ENCODE results near the gene TMPRSS15.

The TMPRSS15 gene

DNA sequence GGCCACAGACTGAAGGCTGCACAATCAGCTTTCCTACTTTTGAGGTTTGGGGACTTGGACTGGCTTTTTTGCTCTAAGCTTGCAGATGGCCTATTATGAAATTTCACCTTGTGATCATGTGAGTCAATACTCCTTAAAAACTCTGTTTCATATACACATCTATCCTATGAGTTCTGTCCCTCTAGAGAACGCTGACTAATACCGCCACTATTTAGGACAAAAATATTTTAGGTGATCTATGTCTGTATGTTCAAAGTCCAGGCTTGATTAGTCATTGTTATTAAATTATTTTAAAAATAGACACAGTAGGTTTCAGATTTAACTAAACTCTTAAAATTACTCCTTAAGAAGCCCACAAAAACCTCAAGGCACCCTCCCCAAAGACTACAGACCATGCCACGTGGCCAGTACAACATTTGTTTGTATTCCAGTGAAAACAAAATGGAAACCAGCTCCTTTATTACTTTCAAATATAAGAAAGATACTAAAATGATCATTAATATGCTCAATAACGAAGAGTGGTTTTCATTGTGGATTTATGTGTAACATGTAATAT lies 63.1 kb downstream of the TMPRSS15 start:
- no peaks in the 10 kb centered on the region for H3K27me3 ChIP-seq (ENCODE audit: control insufficient read depth, insufficient read depth, low read length)
- no peaks in the 10 kb centered on the region for H3K36me3 ChIP-seq (ENCODE audit: control insufficient read depth, insufficient read depth, low read length)
- H3K9me3 ChIP-seq (ENCODE audit: control insufficient read depth, insufficient read depth, low read length): no peaks in the 10 kb centered on the region
- H3K4me1 ChIP-seq (ENCODE audit: control insufficient read depth, insufficient read depth, low read length): no peaks in the 10 kb centered on the region
- H3K9ac ChIP-seq (ENCODE audit: low read depth, low read length): no peak overlapping the region
- H3K4me3 ChIP-seq (ENCODE audit: low read depth, low read length): no peak overlapping the region

DNA sequence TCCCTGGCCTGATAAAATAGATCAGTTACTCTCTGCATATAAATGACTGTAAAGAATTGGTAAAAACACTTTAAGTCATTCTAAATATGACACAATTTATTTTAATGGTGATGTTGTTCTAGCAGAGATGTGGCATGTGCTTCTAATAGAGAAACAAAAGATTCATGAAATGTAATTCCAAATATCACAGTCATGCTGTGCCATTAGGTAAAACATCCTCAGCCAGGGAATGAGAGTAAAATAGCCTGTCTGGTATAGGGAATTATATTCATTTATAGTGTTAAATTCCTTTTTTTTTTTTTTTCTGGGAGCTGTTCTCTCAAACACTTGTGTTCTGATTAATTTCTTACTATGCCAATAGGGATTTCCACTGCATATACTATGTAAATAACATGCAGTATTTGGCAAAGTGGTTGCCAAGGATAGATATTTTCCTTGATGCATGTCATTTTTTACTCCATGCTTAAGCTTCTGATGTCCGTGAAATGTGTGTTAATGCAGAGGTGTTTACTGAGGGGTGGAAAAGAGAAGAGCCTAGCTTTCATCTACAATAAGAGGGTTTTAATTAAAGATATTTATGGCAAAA lies 67.8 kb downstream of the TMPRSS15 start:
- H3K9ac ChIP-seq (ENCODE audit: low read depth, low read length): no peak overlapping the region
- H3K36me3 ChIP-seq (ENCODE audit: control insufficient read depth, insufficient read depth, low read length): no peaks in the 10 kb centered on the region
- H3K4me3 ChIP-seq (ENCODE audit: low read depth, low read length): no peak overlapping the region
- H3K27me3 ChIP-seq (ENCODE audit: control insufficient read depth, insufficient read depth, low read length): no peaks in the 10 kb centered on the region
- H3K4me1 ChIP-seq (ENCODE audit: control insufficient read depth, insufficient read depth, low read length): no peaks in the 10 kb centered on the region
- no peaks in the 10 kb centered on the region for H3K9me3 ChIP-seq (ENCODE audit: control insufficient read depth, insufficient read depth, low read length)

DNA sequence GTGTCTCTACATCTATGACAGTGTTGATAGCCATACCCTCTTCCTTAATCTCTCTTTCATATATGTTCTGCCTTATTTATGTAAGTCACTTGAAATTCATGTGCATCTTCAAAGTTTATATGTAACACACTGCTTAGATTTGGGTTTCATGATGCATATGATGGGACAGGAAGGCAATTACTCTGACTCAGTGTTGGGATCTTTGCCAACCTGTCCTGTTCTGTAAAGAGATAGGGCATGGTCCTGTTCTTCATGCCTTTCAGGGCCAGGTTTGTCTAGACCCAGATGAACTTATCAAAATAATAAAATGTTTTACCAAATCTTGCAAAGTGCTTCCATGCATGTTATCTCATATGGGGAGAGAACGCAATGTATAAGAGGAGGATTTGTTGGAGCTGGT lies 69.5 kb downstream of the TMPRSS15 start:
- Histone ChIP-seq H3K9ac (ENCODE audit: low read depth, low read length) (no peak overlapping the region), H3K4me3 (ENCODE audit: low read depth, low read length) (no peak overlapping the region), H3K36me3 (ENCODE audit: control insufficient read depth, insufficient read depth, low read length) (no peaks in the 10 kb centered on the region), H3K9me3 (ENCODE audit: control insufficient read depth, insufficient read depth, low read length) (no peaks in the 10 kb centered on the region), H3K4me1 (ENCODE audit: control insufficient read depth, insufficient read depth, low read length) (no peaks in the 10 kb centered on the region), H3K27me3 (ENCODE audit: control insufficient read depth, insufficient read depth, low read length) (no peaks in the 10 kb centered on the region)

DNA sequence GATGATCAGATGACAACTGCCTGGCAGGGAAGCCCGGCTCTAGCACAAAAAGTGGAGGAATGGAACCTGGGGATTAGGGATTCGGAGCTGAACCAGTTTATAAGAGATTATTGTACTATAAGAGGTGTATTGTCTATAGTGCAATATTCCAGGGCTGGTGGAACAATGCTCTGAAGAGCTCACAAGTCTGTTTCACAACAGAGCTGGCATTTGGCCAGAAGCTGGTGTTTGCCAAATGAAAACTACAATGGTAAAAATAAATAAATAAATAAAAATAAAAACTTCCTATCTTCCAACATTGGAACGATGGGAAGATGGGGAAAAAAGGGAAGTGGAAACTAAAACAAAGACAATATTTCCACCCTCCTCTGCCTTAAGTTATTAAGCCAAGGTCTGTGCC lies 85.4 kb downstream of the TMPRSS15 start:
- Histone ChIP-seq H3K4me3 (ENCODE audit: low read depth, low read length) (no peak overlapping the region), H3K27me3 (ENCODE audit: control insufficient read depth, insufficient read depth, low read length) (no peaks in the 10 kb centered on the region), H3K4me1 (ENCODE audit: control insufficient read depth, insufficient read depth, low read length) (no peaks in the 10 kb centered on the region), H3K9me3 (ENCODE audit: control insufficient read depth, insufficient read depth, low read length) (no peaks in the 10 kb centered on the region), H3K36me3 (ENCODE audit: control insufficient read depth, insufficient read depth, low read length) (no peaks in the 10 kb centered on the region), H3K9ac (ENCODE audit: low read depth, low read length) (no peak overlapping the region)

DNA sequence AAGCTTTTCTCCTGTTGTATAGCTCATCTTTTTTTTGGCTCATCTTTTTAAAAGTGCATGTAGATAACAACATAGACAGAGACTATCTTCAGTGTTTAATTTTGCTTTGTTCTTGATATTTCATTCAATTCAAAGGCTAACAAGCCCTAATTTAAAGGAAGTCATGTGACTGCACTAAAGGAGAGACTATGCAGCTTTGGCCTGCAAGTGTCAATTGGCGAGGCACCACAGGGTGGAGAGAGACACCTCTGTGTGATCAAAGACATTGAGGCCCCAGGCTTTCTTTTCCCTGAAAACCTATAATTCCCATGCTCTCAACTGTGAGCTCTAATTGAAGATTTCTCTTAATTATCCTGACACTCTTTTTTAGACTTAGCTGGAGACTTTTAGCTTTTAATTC lies 105.4 kb downstream of the TMPRSS15 start:
- H3K36me3 ChIP-seq (ENCODE audit: control insufficient read depth, insufficient read depth, low read length): no peaks in the 10 kb centered on the region
- no peaks in the 10 kb centered on the region for H3K9me3 ChIP-seq (ENCODE audit: control insufficient read depth, insufficient read depth, low read length)
- H3K9ac ChIP-seq (ENCODE audit: low read depth, low read length): no peak overlapping the region
- H3K27me3 ChIP-seq (ENCODE audit: control insufficient read depth, insufficient read depth, low read length): no peaks in the 10 kb centered on the region
- H3K4me1 ChIP-seq (ENCODE audit: control insufficient read depth, insufficient read depth, low read length): no peaks in the 10 kb centered on the region
- H3K4me3 ChIP-seq (ENCODE audit: low read depth, low read length): no peak overlapping the region

DNA sequence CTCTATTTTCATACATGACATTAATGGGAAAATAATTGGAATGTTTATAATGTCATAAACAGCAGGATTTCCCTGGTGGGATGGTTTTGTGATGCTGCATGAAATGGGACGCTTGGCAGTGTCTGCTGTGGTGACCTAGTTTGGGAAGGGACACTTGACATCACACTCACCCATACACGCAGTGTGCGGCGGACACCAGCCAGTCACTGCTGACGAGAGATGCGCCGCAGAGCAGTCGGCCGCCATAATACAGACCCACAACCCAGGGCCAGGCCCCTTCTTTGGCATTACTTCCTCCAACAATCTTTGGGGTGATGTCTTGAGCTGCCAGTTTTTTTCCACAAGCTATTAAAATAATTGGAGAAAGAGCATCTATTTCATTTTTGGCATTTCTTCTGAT lies 109.5 kb downstream of the TMPRSS15 start:
- H3K9ac ChIP-seq (ENCODE audit: low read depth, low read length): no peak overlapping the region
- H3K9me3 ChIP-seq (ENCODE audit: control insufficient read depth, insufficient read depth, low read length): no peaks in the 10 kb centered on the region
- H3K4me3 ChIP-seq (ENCODE audit: low read depth, low read length): no peak overlapping the region
- no peaks in the 10 kb centered on the region for H3K27me3 ChIP-seq (ENCODE audit: control insufficient read depth, insufficient read depth, low read length)
- H3K36me3 ChIP-seq (ENCODE audit: control insufficient read depth, insufficient read depth, low read length): no peaks in the 10 kb centered on the region
- no peaks in the 10 kb centered on the region for H3K4me1 ChIP-seq (ENCODE audit: control insufficient read depth, insufficient read depth, low read length)

DNA sequence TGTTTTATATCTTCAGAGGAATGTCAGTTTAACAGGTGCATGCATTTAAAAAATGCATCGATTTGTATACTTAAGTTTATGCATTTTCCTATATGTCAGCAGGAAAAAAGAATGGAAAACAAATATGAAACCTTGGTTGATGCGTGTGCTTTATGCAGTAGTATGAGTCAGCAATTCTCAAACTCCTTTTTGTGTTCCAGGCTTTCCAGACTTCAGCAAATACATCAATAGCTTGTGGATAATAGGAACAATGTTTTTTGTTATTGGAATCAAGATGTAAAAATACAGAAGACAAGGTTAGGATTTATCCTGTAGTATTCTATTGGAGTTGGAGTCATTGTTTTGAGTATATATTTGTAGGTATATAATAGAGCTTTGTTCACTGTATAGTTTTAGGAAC lies 113.7 kb downstream of the TMPRSS15 start:
- H3K9me3 ChIP-seq (ENCODE audit: control insufficient read depth, insufficient read depth, low read length): no peaks in the 10 kb centered on the region
- H3K4me3 ChIP-seq (ENCODE audit: low read depth, low read length): no peak overlapping the region

DNA sequence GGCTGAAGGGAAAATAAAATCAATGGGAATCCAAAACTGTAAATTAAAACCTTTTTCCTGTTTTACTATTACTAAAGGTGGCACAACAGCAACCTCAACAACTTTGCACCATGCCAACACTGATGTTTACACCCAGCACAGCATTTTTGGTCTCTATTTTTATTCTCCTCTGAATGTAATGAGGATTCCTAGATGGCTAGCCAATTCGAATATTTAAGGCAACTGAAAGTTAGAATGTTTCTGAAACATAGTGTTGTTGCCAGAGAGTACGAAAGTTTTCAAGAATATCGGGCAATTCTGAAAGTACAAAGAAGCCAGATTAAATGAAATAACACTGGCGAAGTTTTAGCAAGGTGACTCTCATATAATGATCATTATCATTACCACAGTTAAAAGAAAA lies 118.2 kb downstream of the TMPRSS15 start:
- Histone ChIP-seq H3K27me3 (ENCODE audit: control insufficient read depth, insufficient read depth, low read length) (no peaks in the 10 kb centered on the region), H3K4me1 (ENCODE audit: control insufficient read depth, insufficient read depth, low read length) (no peaks in the 10 kb centered on the region), H3K36me3 (ENCODE audit: control insufficient read depth, insufficient read depth, low read length) (no peaks in the 10 kb centered on the region), H3K9ac (ENCODE audit: low read depth, low read length) (no peak overlapping the region), H3K4me3 (ENCODE audit: low read depth, low read length) (no peak overlapping the region), H3K9me3 (ENCODE audit: control insufficient read depth, insufficient read depth, low read length) (no peaks in the 10 kb centered on the region)

More for the DNA sequence above, 113.7 kb downstream of the TMPRSS15 start:
- no peaks in the 10 kb centered on the region for H3K36me3 ChIP-seq (ENCODE audit: control insufficient read depth, insufficient read depth, low read length)
- H3K27me3 ChIP-seq (ENCODE audit: control insufficient read depth, insufficient read depth, low read length): no peaks in the 10 kb centered on the region
- no peak overlapping the region for H3K9ac ChIP-seq (ENCODE audit: low read depth, low read length)
- H3K4me1 ChIP-seq (ENCODE audit: control insufficient read depth, insufficient read depth, low read length): no peaks in the 10 kb centered on the region

DNA sequence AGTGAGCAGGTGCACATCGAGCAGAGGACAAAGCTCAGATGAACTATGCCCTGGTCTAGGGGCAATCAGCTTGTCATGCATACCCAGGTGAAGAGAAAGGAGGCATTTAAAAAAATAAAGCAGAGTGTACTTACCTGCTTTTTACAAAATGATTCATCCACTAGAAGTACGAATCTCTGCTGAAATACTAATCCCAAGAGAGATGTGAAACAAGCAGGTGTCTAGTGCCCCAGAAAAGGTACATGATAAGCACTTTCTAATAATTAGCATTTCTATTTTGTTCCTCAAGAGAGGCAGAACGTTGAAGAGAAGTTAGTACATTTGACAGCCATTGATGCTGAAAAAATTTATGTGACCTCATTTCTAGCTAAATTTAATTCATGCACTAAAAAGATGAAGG lies 127.8 kb downstream of the TMPRSS15 start:
- Histone ChIP-seq H3K9me3 (ENCODE audit: control insufficient read depth, insufficient read depth, low read length) (no peaks in the 10 kb centered on the region), H3K4me1 (ENCODE audit: control insufficient read depth, insufficient read depth, low read length) (no peaks in the 10 kb centered on the region), H3K9ac (ENCODE audit: low read depth, low read length) (no peak overlapping the region), H3K36me3 (ENCODE audit: control insufficient read depth, insufficient read depth, low read length) (no peaks in the 10 kb centered on the region), H3K4me3 (ENCODE audit: low read depth, low read length) (no peak overlapping the region), H3K27me3 (ENCODE audit: control insufficient read depth, insufficient read depth, low read length) (no peaks in the 10 kb centered on the region)

DNA sequence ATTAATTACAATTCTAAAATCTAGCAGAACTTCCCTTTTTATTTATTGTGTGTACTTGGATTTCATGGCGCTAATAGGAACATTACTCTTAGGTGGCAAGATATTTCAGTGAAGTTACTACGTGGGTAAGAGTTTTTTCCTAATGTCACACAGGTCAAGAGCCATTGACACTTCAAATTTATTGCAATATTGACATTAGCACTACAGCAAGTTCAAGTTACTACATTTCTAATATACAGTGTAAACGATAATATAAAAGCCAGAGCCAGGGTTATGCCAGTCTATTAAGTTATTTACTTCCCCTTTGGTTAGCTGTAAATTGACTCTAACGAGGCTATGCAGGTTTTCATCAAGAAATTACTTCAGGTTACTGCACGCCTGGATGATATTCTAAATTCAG lies 129.2 kb downstream of the TMPRSS15 start:
- Histone ChIP-seq H3K4me1 (ENCODE audit: control insufficient read depth, insufficient read depth, low read length) (no peaks in the 10 kb centered on the region), H3K36me3 (ENCODE audit: control insufficient read depth, insufficient read depth, low read length) (no peaks in the 10 kb centered on the region), H3K4me3 (ENCODE audit: low read depth, low read length) (no peak overlapping the region), H3K27me3 (ENCODE audit: control insufficient read depth, insufficient read depth, low read length) (no peaks in the 10 kb centered on the region), H3K9ac (ENCODE audit: low read depth, low read length) (no peak overlapping the region), H3K9me3 (ENCODE audit: control insufficient read depth, insufficient read depth, low read length) (no peaks in the 10 kb centered on the region)

DNA sequence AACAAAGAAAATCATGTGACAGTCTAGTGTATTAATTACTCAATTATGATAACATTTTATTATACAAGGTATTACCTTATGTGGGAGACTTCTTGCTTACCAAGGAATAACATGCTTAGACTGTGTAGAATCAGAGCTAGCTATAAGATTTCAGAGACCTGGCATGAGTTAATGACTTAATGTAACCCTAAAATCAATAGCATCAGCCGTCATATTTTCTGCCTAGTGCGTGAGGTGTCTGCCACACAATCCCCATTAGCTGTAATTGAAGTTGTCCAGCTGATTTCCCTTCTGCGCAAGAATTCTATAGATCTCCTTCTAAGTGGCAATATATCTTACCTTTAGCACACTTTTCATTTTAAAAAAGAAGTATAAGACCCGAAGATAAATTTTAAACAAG lies 130.2 kb downstream of the TMPRSS15 start:
- H3K4me3 ChIP-seq (ENCODE audit: low read depth, low read length): no peak overlapping the region
- H3K9ac ChIP-seq (ENCODE audit: low read depth, low read length): no peak overlapping the region
- H3K27me3 ChIP-seq (ENCODE audit: control insufficient read depth, insufficient read depth, low read length): no peaks in the 10 kb centered on the region
- H3K36me3 ChIP-seq (ENCODE audit: control insufficient read depth, insufficient read depth, low read length): no peaks in the 10 kb centered on the region
- H3K4me1 ChIP-seq (ENCODE audit: control insufficient read depth, insufficient read depth, low read length): no peaks in the 10 kb centered on the region
- no peaks in the 10 kb centered on the region for H3K9me3 ChIP-seq (ENCODE audit: control insufficient read depth, insufficient read depth, low read length)

DNA sequence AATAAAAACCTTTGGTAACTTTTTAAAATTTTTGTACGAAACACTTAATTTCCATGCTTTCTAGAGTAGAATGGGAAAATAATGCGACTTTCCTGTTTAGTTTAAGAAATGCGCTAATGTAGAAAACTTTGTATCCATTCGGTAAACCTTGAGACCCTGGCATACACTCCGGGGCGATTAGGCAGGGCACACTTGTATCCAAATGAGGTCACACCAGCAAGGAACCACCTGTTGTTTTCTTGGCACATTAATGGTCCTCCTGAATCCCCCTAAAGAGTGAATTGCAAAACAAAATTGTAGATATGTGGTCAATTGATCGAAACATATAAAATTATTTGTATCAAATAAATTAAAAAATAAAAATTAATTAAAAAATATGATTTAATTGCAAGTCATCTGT lies 133.7 kb downstream of the TMPRSS15 start:
- H3K4me1 ChIP-seq (ENCODE audit: control insufficient read depth, insufficient read depth, low read length): no peaks in the 10 kb centered on the region
- H3K9ac ChIP-seq (ENCODE audit: low read depth, low read length): no peak overlapping the region
- H3K27me3 ChIP-seq (ENCODE audit: control insufficient read depth, insufficient read depth, low read length): no peaks in the 10 kb centered on the region
- H3K9me3 ChIP-seq (ENCODE audit: control insufficient read depth, insufficient read depth, low read length): no peaks in the 10 kb centered on the region
- H3K4me3 ChIP-seq (ENCODE audit: low read depth, low read length): no peak overlapping the region
- no peaks in the 10 kb centered on the region for H3K36me3 ChIP-seq (ENCODE audit: control insufficient read depth, insufficient read depth, low read length)

All from iPS-15b (cell line).